K562 (cell line): ENCODE measurements around the gene INPP5K. TPM values are rescaled to one million over a fixed set of nuclear protein-coding genes. Genes with fewer than 3 reads are reported as not detected.

Source experiments
- POU5F1 ChIP-seq: fragments of 150-350 bp; IDR thresholded peaks from 2 replicates; pipeline ENCODE4 v1.6.1; 2014; ENCODE audit warnings: borderline replicate concordance, low read length, low read depth, mild to moderate bottlenecking; ENCODE audit not compliant: partially characterized antibody
- RAD21 ChIP-seq, 2 experiments: fragments of 250-450 bp in 1 of 2; fragments of 450-650 bp in 1 of 2; sonication (Bioruptor Pico) in 1 of 2; formaldehyde crosslinking in 1 of 2; IDR thresholded peaks in 1 of 2; conservative IDR thresholded peaks in 1 of 2; 2 replicates each; pipeline versions ENCODE4 v1.4.0 to v1.8.0; 2020 to 2022; ENCODE audit warnings: mild to moderate bottlenecking in 2 of 2, moderate library complexity in 1 of 2
- REST ChIP-seq, 2 experiments: fragments of 450-650 bp; formaldehyde crosslinking in 1 of 2; IDR thresholded peaks; 2 replicates each; pipeline versions ENCODE4 v1.4.0 to v1.6.1; 2014 to 2020; ENCODE audit warnings: mild to moderate bottlenecking in 2 of 2, borderline replicate concordance in 1 of 2, low read depth in 1 of 2
- TAF1 ChIP-seq: IDR thresholded peaks from 2 replicates; pipeline ENCODE4 v1.6.1; 2011; ENCODE audit warnings: mild to moderate bottlenecking, low read length, moderate library complexity; ENCODE audit not compliant: insufficient read depth, control insufficient read depth, severe bottlenecking; ENCODE audit errors: extremely low read depth
- ZBTB40 ChIP-seq, 2 experiments: fragments of 450-650 bp in 1 of 2; sonication (generic) in 1 of 2; formaldehyde crosslinking in 1 of 2; IDR thresholded peaks; 2 replicates each; pipeline versions ENCODE4 v1.7.1 to v1.9.0; 2016 to 2022; ENCODE audit warnings: inconsistent platforms in 1 of 2, mild to moderate bottlenecking in 1 of 2, missing genetic modification reagents in 1 of 2
- ZNF239 ChIP-seq: fragments of 250-450 bp; sonication (Bioruptor Pico); IDR thresholded peaks from 2 replicates; pipeline ENCODE4 v1.4.0; 2020; ENCODE audit warnings: mild to moderate bottlenecking
- ZNF696 ChIP-seq: fragments of 250-450 bp; sonication (Bioruptor Pico); conservative IDR thresholded peaks from 2 replicates; pipeline ENCODE4 v1.4.0; 2020; ENCODE audit warnings: mild to moderate bottlenecking, moderate library complexity
- polyA plus RNA-seq, 8 experiments: library from polyadenylated mRNA; depleted of rRNA in 4 of 8; stranded (reverse) in 5 of 8; unstranded in 3 of 8; fragments of >200 nt; fragmentation: Nextera tagmentation in 2 of 8; fragmentation: Illumina TruSeq in 1 of 8; extraction: Ambion mirVana in 2 of 8; extraction: Trizol in 1 of 8; gene quantifications; 2 replicates each; pipeline versions ENCODE4 v1.2.1 to v1.2.3, GENCODE V29; 2011 to 2014; ENCODE audit warnings: inconsistent platforms in 1 of 8, missing spikeins in 1 of 8
- total RNA-seq, 7 experiments: library from RNA; depleted of rRNA in 6 of 7; stranded (reverse); fragments of >200 nt in 6 of 7; fragmentation: Illumina TruSeq in 2 of 7; extraction: Trizol in 2 of 7; gene quantifications; 2 replicates each; pipeline versions ENCODE4 v1.2.1 to v1.2.3, GENCODE V29; 2011 to 2021; ENCODE audit warnings: low replicate concordance in 1 of 7

INPP5K gene
- total and polyA plus RNA-seq, 9 of the 15 experiments (the other 6 are each of a cell fraction or from before 2014, with no cell fraction given), result 0.63 to 15.1 (median 10.1) TPM

- TF ChIP-seq REST (IDR thresholded peaks at IDR 0.05; ENCODE audit: borderline replicate concordance) (peak; percentile 10; the same call in 1 of the 2 replicates), REST (CRISPR knock-in tag; IDR thresholded peaks at IDR 0.05; ENCODE audit: low read depth) (no peak), POU5F1 (no peak), ZBTB40 (IDR thresholded peaks at IDR 0.05) (0 out of 2 replicates have a peak, but pooled peaks have one; percentile 42), ZBTB40 (CRISPR knock-in tag; IDR thresholded peaks at IDR 0.05) (no peak), RAD21 (CRISPR knock-in tag; conservative IDR thresholded peaks at IDR 0.05 in 1 of 2, IDR thresholded peaks at IDR 0.05 in 1 of 2) (peak in 1 of 2 experiments; percentile 28; a peak in 2 of 4 replicates), ZNF239 (CRISPR knock-in tag) (no peak), TAF1 (no peak), ZNF696 (CRISPR knock-in tag) (no peak)
These were observed 45.2 kb upstream of the INPP5K start (continued) for GRCh38 chr17:1561420-1562175.
